Activated CD4-positive, alpha-beta memory T cell treated with anti-CD3 and anti-CD28 coated beads, Interleukin-2, amount 10 ng/mL, durations not matched to agents 7 days and 5 days (primary cell): Measurements from ENCODE around the gene TMEM169. TPM values are rescaled to one million over a fixed set of nuclear protein-coding genes. Genes with fewer than 3 reads are reported as not detected.

Experiments used
- CTCF ChIA-PET: fragments of 350-600 bp; sonication (Branson Sonifier 250); formaldehyde crosslinking; loops from one replicate; lab custom pipeline; 2021; ENCODE audit warnings: antibody characterized with exemption, inconsistent platforms; lab: Charles Lee
- POLR2A ChIA-PET: fragments of 350-600 bp; sonication (Branson Sonifier 250); formaldehyde crosslinking; loops from one replicate; lab custom pipeline; 2021; ENCODE audit warnings: antibody characterized with exemption; lab: Charles Lee
- DNase-seq: peaks from one replicate; pipeline ENCODE4 v3.0.0-alpha.2; 2020
- H3K27ac Mint-ChIP-seq: one replicate; pipeline ENCODE4 v1.8.0; 2021; ENCODE audit warnings: mild to moderate bottlenecking, mixed read lengths
- H3K27me3 Mint-ChIP-seq: one replicate; pipeline ENCODE4 v1.8.0; 2021; ENCODE audit warnings: mixed read lengths
- H3K36me3 Mint-ChIP-seq: one replicate; pipeline ENCODE4 v1.8.0; 2021; ENCODE audit warnings: low read depth, mixed read lengths
- H3K4me1 Mint-ChIP-seq: one replicate; pipeline ENCODE4 v1.8.0; 2021; ENCODE audit warnings: mixed read lengths
- H3K4me3 Mint-ChIP-seq: one replicate; pipeline ENCODE4 v1.8.0; 2021; ENCODE audit warnings: mild to moderate bottlenecking, mixed read lengths
- H3K9me3 Mint-ChIP-seq: one replicate; pipeline ENCODE4 v1.8.0; 2021; ENCODE audit warnings: mixed read lengths
- total RNA-seq, 2 experiments: library from RNA; stranded (reverse); gene quantifications; one replicate each; pipeline ENCODE4 v1.2.3, GENCODE V29; 2021

TMEM169 gene
- total RNA-seq, 2 experiments from 2014 or later = 2.3 to 3.5 TPM

DNA sequence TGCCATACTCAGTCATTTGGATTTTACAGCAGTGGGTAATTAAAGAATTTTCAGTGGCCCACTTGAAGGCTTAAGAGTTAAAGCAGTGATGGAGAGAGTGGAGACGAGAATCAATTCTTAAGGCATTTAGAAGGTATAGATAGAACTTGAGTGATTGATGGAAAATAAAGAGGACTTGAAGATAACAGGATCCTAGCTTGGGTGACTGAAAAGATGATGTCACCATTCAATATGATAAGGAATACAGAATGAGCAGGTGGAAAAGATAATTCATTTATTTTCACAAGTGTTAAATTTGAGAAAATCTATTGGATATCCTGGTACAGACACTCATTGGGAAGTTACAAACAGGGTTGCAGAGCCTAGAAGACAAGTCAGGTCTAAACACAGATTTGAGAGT is 62.7 kb downstream of the TMEM169 start:
- ChIA-PET POLR2A (interaction anchor here (0.8 kb wide), 1 partner anchor 33 kb away, joined by 3 read pairs; no protein-coding TSS in a partner anchor), CTCF (interaction anchor here (1.4 kb wide), 1 partner anchor 10 kb away, joined by 3 read pairs; no protein-coding TSS in a partner anchor)
- Mint-ChIP-seq H3K4me3 (no peak overlapping the region), H3K27me3 (no peaks in the 10 kb centered on the region), H3K4me1 (peaks cover 38% of the 10 kb centered on the region), H3K36me3 (peaks cover 53% of the 10 kb centered on the region), H3K9me3 (no peaks in the 10 kb centered on the region), H3K27ac (no peak overlapping the region)
- no peak for DNase-seq

DNA sequence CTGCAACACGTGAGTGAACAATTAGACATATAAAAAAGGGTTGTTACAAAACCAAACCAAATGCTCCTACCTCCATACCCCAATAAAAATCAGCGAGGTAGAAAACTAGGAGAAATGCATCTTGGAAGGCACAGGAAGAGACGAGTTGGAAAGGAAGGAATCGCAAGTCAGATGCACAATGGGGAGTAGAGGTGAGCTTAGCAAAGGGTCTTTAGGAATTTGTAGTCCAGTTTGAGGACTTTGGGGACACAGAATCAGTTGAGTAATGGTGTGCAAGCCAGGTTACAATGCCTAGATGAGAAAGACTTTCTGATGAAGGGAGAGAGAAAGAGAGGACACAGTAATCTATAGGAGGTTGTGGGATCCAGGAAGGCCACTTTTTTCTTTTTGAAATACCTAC is 63.1 kb downstream of the TMEM169 start:
- CTCF ChIA-PET = interaction anchor here (0.8 to 2.3 kb wide), 3 partner anchors 8 to 35 kb away, joined by 3 to 6 read pairs (median 4); no protein-coding TSS in a partner anchor
- peaks cover 53% of the 10 kb centered on the region for H3K36me3 Mint-ChIP-seq
- no peaks in the 10 kb centered on the region for H3K27me3 Mint-ChIP-seq

DNA sequence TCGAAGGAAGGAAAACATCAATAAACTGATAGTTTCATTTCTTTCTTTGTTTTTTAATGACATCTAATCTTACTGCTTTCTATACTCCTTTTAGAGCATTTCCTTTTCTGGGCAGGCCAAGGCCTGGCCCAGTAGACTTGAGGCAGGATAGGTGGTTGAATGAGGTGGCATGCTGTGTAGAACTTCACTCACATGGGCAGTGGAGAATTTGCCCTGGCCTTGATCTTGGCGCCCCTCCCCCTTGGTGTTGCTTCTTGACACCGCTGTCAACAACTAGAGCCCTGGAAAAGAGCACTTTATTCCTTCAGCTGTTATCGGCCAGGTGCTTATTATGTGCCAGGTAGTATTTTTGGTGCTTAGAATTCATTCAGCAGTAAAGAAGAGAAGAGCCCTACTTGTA is 64.9 kb downstream of the TMEM169 start:
- no peak for DNase-seq
- Mint-ChIP-seq H3K36me3 (peaks cover 57% of the 10 kb centered on the region), H3K27ac (peak overlapping the region; percentile 34), H3K4me3 (no peak overlapping the region), H3K4me1 (peaks cover 34% of the 10 kb centered on the region), H3K9me3 (no peaks in the 10 kb centered on the region), H3K27me3 (no peaks in the 10 kb centered on the region)
- CTCF ChIA-PET = interaction anchor here (1.6 to 2.3 kb wide), 2 partner anchors 10 to 33 kb away, joined by 6 read pairs; no protein-coding TSS in a partner anchor
- POLR2A ChIA-PET = interaction anchor here (1.6 kb wide), 1 partner anchor 9 kb away, joined by 3 read pairs; no protein-coding TSS in a partner anchor

More for the DNA sequence above, 63.1 kb downstream of the TMEM169 start:
- Mint-ChIP-seq H3K9me3 (no peaks in the 10 kb centered on the region), H3K27ac (no peak overlapping the region), H3K4me3 (no peak overlapping the region), H3K4me1 (peaks cover 42% of the 10 kb centered on the region)
- POLR2A ChIA-PET = interaction anchor here (0.7 to 1.0 kb wide), 4 partner anchors 10 to 51 kb away, joined by 3 to 4 read pairs (median 3); no protein-coding TSS in a partner anchor
- no peak for DNase-seq

DNA sequence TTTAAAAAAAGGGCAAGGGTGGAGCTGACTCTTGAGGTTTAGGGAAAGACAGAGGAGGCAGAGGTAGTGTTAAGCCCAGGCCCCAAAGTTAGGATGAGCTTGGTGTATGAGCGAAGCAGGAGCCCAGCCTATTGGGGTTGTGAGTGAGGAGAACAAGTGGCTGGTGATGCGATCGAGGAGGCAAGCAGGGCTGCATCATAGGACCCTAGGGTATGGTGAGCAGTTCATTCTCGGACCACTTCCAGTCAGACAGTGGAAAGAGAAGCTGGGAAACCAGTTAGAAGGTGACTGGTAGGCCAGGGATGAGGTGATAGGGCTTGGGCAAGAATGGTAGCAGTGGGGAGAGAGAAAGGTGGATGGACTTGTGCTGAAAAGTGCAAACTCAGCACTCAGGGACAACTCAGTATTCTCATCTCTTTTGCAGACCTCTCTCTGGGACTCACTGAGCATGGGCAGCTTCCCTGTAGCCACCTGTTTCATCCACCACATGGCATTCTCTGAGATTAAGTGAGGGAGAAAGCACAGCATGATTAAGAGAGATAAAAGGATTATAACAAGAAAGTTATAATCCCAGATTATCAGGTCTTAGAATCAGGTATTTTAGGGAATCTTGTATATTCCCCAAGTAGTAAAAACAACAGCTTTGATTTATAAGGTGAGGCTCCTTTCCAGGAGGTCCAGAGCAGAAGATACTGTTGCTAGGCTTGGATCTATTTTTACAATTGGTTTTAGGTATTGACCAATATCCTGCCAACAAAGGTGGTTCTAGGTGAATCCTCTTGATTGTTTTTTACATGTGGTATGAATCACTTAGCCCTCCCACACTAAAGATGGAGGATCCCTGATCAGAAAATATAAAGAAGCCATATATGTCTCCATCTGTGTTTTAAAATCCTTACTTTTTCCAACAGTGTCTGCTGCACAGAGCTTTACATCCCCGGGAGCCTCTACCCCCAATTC is 65.7 kb downstream of the TMEM169 start:
- Mint-ChIP-seq H3K27me3 (no peaks in the 10 kb centered on the region), H3K4me3 (no peak overlapping the region), H3K4me1 (peaks cover 33% of the 10 kb centered on the region), H3K27ac (peak overlapping the region; percentile 8), H3K36me3 (peaks cover 63% of the 10 kb centered on the region), H3K9me3 (no peaks in the 10 kb centered on the region)
- DNase-seq = no peak
- POLR2A ChIA-PET = interaction anchor here (0.7 to 1.6 kb wide), 3 partner anchors 8 to 22 kb away, joined by 3 read pairs; no protein-coding TSS in a partner anchor
- CTCF ChIA-PET = no interaction called here

DNA sequence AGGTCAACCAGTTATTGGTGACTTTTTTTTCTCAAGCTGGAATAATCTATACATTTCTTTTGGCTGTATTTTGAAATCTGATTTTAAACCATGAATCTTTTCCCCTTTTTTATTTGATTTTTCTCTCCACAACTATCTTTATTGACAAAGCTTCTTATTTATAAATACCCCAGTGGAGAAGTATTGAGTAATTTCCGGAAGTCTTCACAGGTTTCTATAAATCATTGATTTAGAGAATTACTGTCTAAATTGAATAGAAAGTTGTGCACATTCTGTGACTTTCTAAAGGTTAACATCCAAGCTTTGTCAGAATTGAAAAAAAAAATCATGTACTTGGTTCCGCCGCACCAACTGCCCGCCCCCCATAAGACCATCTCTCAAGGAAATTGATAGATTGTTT is 67.3 kb downstream of the TMEM169 start:
- H3K4me1 Mint-ChIP-seq = peaks cover 34% of the 10 kb centered on the region
- POLR2A ChIA-PET = interaction anchor here (1.5 kb wide), 1 partner anchor 28 kb away, joined by 3 read pairs; no protein-coding TSS in a partner anchor

GRCh38 chr2:216149741-216150140 is 68.0 kb downstream of the TMEM169 start:
- Mint-ChIP-seq H3K27ac (peak overlapping the region; percentile 40), H3K9me3 (no peaks in the 10 kb centered on the region), H3K4me1 (peaks cover 34% of the 10 kb centered on the region), H3K36me3 (peaks cover 76% of the 10 kb centered on the region), H3K4me3 (no peak overlapping the region), H3K27me3 (no peaks in the 10 kb centered on the region)
- POLR2A ChIA-PET = interaction anchor here (1.5 kb wide), 1 partner anchor 29 kb away, joined by 3 read pairs; no protein-coding TSS in a partner anchor
- no peak for DNase-seq
- CTCF ChIA-PET = interaction anchor here (0.9 to 1.6 kb wide), 5 partner anchors 9 to 254 kb away, joined by 3 to 5 read pairs (median 5); no protein-coding TSS in a partner anchor

More for the DNA sequence above, 67.3 kb downstream of the TMEM169 start:
- no peak for DNase-seq
- CTCF ChIA-PET = interaction anchor here (0.7 to 1.6 kb wide), 5 partner anchors 8 to 38 kb away, joined by 3 to 5 read pairs (median 5); no protein-coding TSS in a partner anchor
- H3K27ac Mint-ChIP-seq = peak overlapping the region; percentile 8
- no peak overlapping the region for H3K4me3 Mint-ChIP-seq
- H3K9me3 Mint-ChIP-seq = no peaks in the 10 kb centered on the region
- H3K36me3 Mint-ChIP-seq = peaks cover 70% of the 10 kb centered on the region
- H3K27me3 Mint-ChIP-seq = no peaks in the 10 kb centered on the region

DNA sequence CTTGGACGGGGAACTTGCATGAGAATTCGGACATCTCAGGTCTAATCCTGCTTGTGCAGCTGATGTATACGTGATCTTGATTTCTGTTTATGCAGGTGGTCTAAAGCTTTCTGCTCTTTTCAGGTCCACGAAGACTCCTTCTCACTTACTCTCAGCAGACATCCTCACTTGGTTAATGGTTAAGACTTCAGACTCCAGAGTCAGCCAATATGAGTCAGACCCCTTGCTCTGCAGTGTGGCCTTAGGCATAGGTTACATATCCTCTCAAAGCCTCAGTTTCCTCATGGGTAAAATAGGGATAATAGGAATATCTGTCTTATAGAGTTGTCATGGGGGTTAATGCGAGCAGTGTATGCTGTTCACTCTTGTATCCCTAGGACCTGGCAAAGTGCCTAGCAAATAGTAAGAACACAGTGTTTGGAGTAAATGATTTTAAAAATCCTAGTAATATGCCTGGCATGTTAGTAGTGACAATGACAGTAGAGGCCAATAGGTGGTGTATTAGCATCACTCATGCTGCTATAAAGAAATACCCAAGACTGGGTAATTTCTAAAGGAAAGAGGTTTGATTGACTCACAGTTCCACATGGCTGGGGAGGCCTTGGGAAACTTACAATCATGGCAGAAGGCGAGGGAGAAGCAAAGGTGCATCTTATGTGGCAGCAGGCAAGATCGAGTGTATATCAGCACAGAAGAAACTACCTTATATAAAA is 69.8 kb downstream of the TMEM169 start:
- Mint-ChIP-seq H3K27ac (peak overlapping the region; percentile 2), H3K4me1 (peaks cover 34% of the 10 kb centered on the region), H3K4me3 (no peak overlapping the region), H3K9me3 (no peaks in the 10 kb centered on the region), H3K27me3 (no peaks in the 10 kb centered on the region), H3K36me3 (peaks cover 90% of the 10 kb centered on the region)
- DNase-seq = no peak
- CTCF ChIA-PET = no interaction called here
- POLR2A ChIA-PET = no interaction called here

Other genes with a start within 250 kb of the TMEM169 start
- 10 to 100 TPM; 12.6 to 15.1 TPM for gene MREG, start 68.4 kb upstream of the TMEM169 start, total RNA-seq
- 10 to 100 TPM; 32.5 to 34.7 TPM for gene PECR, start 110 bp upstream of the TMEM169 start, total RNA-seq
- 100 to 1,000 TPM; 296 to 302 TPM for gene XRCC5, start 27.4 kb downstream of the TMEM169 start, total RNA-seq